HL-60 (cell line): ENCODE results near the gene SLC35B2.

Experiments used
- DNase-seq, 2 experiments: peaks; one replicate each; pipeline ENCODE4 v3.0.0-alpha.2; 2010 to 2020; ENCODE audit warnings: low read depth in 1 of 2, low spot score in 1 of 2
- H3K27ac ChIP-seq: fragments of 250-450 bp; sonication (Bioruptor Pico); replicated peaks from 2 replicates; pipeline ENCODE4 v1.5.1; 2020; ENCODE audit warnings: mild to moderate bottlenecking, moderate library complexity
- H3K27me3 ChIP-seq: fragments of 250-450 bp; sonication (Bioruptor Pico); 2 replicates; pipeline ENCODE4 v1.5.1; 2021; ENCODE audit warnings: mild to moderate bottlenecking, moderate library complexity; ENCODE audit not compliant: insufficient read depth, poor library complexity, severe bottlenecking
- H3K4me3 ChIP-seq: replicated peaks from 2 replicates; pipeline ENCODE4 v1.5.1; 2011; ENCODE audit warnings: mild to moderate bottlenecking, control low read depth, low read length; ENCODE audit not compliant: insufficient read depth
- CTCF ChIP-seq: IDR thresholded peaks from one replicate; pipeline ENCODE4 v1.5.1; 2011; ENCODE audit warnings: low read length, control low read depth, inconsistent platforms; ENCODE audit not compliant: insufficient read depth
- GABPA ChIP-seq: IDR thresholded peaks from 2 replicates; pipeline ENCODE4 v1.6.1; 2012; ENCODE audit warnings: low read depth
- POLR2AphosphoS5 ChIP-seq: IDR thresholded peaks from 2 replicates; pipeline ENCODE4 v1.6.1; 2012; ENCODE audit warnings: low read depth
- REST ChIP-seq: IDR thresholded peaks from 2 replicates; pipeline ENCODE4 v1.6.1; 2012; ENCODE audit warnings: low read depth; ENCODE audit not compliant: insufficient replicate concordance
- SPI1 ChIP-seq: IDR thresholded peaks from 2 replicates; pipeline ENCODE4 v1.6.1; 2012; ENCODE audit warnings: low read depth, mild to moderate bottlenecking, borderline replicate concordance

Gene SLC35B2

GRCh38 chr6:44216677-44217331 is 40.5 kb downstream of the SLC35B2 start, which contains the start of gene MYMX:
TSS of gene MYMX (plus strand) at chr6:44216926. CDS start at chr6:44217472, 546 bp downstream.
- DNase-seq: no peak
- no peaks in the 10 kb centered on the region for H3K27me3 ChIP-seq
- H3K27ac ChIP-seq: no peak within 1 kb of the TSS
- no peak within 1 kb of the TSS for H3K4me3 ChIP-seq
- TF ChIP-seq CTCF (no peak), GABPA (no peak), SPI1 (no peak)

GRCh38 chr6:44214307-44214706 is 43.0 kb downstream of the SLC35B2 start:
- TF ChIP-seq SPI1 (no peak), REST (no peak), POLR2AphosphoS5 (no peak), GABPA (no peak), CTCF (no peak)
- H3K27ac ChIP-seq: no peak overlapping the region
- H3K27me3 ChIP-seq: no peaks in the 10 kb centered on the region
- H3K4me3 ChIP-seq: no peak overlapping the region
- DNase-seq: no peak

- TF ChIP-seq POLR2AphosphoS5 (no peak), SPI1 (peak; percentile 72)
- Histone ChIP-seq H3K4me3 (no peak overlapping the region), H3K27me3 (no peaks in the 10 kb centered on the region), H3K27ac (peak overlapping the region; percentile 25)
- DNase-seq: peak in 1 of 2 experiments; percentile 62
These were observed 46.0 kb downstream of the SLC35B2 start for GRCh38 chr6:44211284-44211683.

- H3K27ac ChIP-seq: no peak overlapping the region
- no peak for TF ChIP-seq REST
- no peak for TF ChIP-seq CTCF
- no peak for TF ChIP-seq SPI1
- no peak for TF ChIP-seq POLR2AphosphoS5
- no peak for TF ChIP-seq GABPA
- DNase-seq: no peak
- H3K27me3 ChIP-seq: no peaks in the 10 kb centered on the region
- no peak overlapping the region for H3K4me3 ChIP-seq
These were observed 49.4 kb downstream of the SLC35B2 start for GRCh38 chr6:44207966-44208365.
